ENCODE data around the gene RALGAPA2. TPM values are rescaled to one million over a fixed set of nuclear protein-coding genes. Genes with fewer than 3 reads are reported as not detected.

RALGAPA2 gene
- total and polyA plus RNA-seq, 9 donors: 8.4 to 31.7 (median 19.9) TPM

- no peaks in the 10 kb centered on the region for H3K9me3 ChIP-seq
- H3K4me3 ChIP-seq: no peak overlapping the region
- 87 to 93% (median 89%) methylated on average over 10 of the region's 10 CpGs for WGBS, 3 donors
- H3K36me3 ChIP-seq: no peaks in the 10 kb centered on the region
- intact Hi-C loops (cut with DNase I): no loop called here
- H3K4me1 ChIP-seq (ENCODE audit: insufficient read depth): peaks cover 10% of the 10 kb centered on the region
- TF ChIP-seq POLR2A (IDR thresholded peaks at IDR 0.05): no peak
- TF ChIP-seq CTCF (IDR thresholded peaks at IDR 0.05): no peak
- no peak for TF ChIP-seq EP300 (IDR thresholded peaks at IDR 0.05)
- no peak overlapping the region for H3K27ac ChIP-seq
- H3K27me3 ChIP-seq: no peaks in the 10 kb centered on the region
- no peak for DNase-seq
Measured at GRCh38 chr20:20683481-20684321, 28.7 kb downstream of the RALGAPA2 start.

GRCh38 chr20:20683020-20683419 lies 29.4 kb downstream of the RALGAPA2 start:
- Histone ChIP-seq H3K27ac (no peak overlapping the region), H3K4me3 (no peak overlapping the region), H3K4me1 (ENCODE audit: insufficient read depth) (peaks cover 11% of the 10 kb centered on the region), H3K36me3 (no peaks in the 10 kb centered on the region), H3K27me3 (no peaks in the 10 kb centered on the region), H3K9me3 (no peaks in the 10 kb centered on the region)
- 92 to 95% (median 94%) methylated on average over 9 of the region's 9 CpGs for WGBS, 3 donors
- no peak for DNase-seq
- intact Hi-C loops (cut with DNase I): no loop called here
- no peak for TF ChIP-seq CTCF (IDR thresholded peaks at IDR 0.05)
- no peak for TF ChIP-seq EP300 (IDR thresholded peaks at IDR 0.05)
- no peak for TF ChIP-seq POLR2A (IDR thresholded peaks at IDR 0.05)

GRCh38 chr20:20680991-20681508 lies 31.4 kb downstream of the RALGAPA2 start:
- no peak overlapping the region for H3K27ac ChIP-seq
- no peak for DNase-seq
- H3K36me3 ChIP-seq: no peaks in the 10 kb centered on the region
- H3K4me3 ChIP-seq: no peak overlapping the region
- H3K27me3 ChIP-seq: no peaks in the 10 kb centered on the region
- H3K9me3 ChIP-seq: no peaks in the 10 kb centered on the region
- 78 to 84% (median 81%) methylated on average over 7 of the region's 7 CpGs for WGBS, 3 donors
- TF ChIP-seq CTCF (IDR thresholded peaks at IDR 0.05) (no peak), EP300 (IDR thresholded peaks at IDR 0.05) (no peak), POLR2A (IDR thresholded peaks at IDR 0.05) (no peak)
- peaks cover 14% of the 10 kb centered on the region for H3K4me1 ChIP-seq (ENCODE audit: insufficient read depth)
- intact Hi-C loops (cut with DNase I): no loop called here

- TF ChIP-seq CTCF (IDR thresholded peaks at IDR 0.05): no peak
- TF ChIP-seq EP300 (IDR thresholded peaks at IDR 0.05): no peak
- TF ChIP-seq POLR2A (IDR thresholded peaks at IDR 0.05): no peak
- DNase-seq: no peak
- Histone ChIP-seq H3K9me3 (no peaks in the 10 kb centered on the region), H3K27ac (no peak overlapping the region), H3K36me3 (no peaks in the 10 kb centered on the region), H3K4me3 (no peak overlapping the region), H3K4me1 (ENCODE audit: insufficient read depth) (peaks cover 10% of the 10 kb centered on the region), H3K27me3 (no peaks in the 10 kb centered on the region)
- WGBS, 3 donors: 96 to 99% (median 98%) methylated on average over 3 of the region's 3 CpGs
- intact Hi-C loops (cut with DNase I): no loop called here
Measured at GRCh38 chr20:20679316-20679715, 33.1 kb downstream of the RALGAPA2 start.

Measured in ovary (tissue), 9 donors.